Esophagus muscularis mucosa (tissue), 4 donors: ENCODE measurements around the gene SYNPO2L. TPM values are rescaled to one million over a fixed set of nuclear protein-coding genes. Genes with fewer than 3 reads are reported as not detected.

ENCODE experiments used
- DNase-seq: peaks from one replicate; pipeline ENCODE4 v3.0.0-alpha.2; 2017; ENCODE audit errors: extremely low spot score
- H3K27ac ChIP-seq, 4 donors: fragments of 200-600 bp; sonication (generic); replicated peaks in 1 of 4; 1 replicate in 3 of 4; 2 replicates in 1 of 4; pipeline ENCODE4 v1.5.1; 2016 to 2019; ENCODE audit warnings: mild to moderate bottlenecking in 1 of 4
- H3K27me3 ChIP-seq, 4 donors: fragments of 200-600 bp; sonication (generic); one replicate each; pipeline versions ENCODE4 v1.5.1 to v1.6.0; 2016 to 2019
- H3K36me3 ChIP-seq, 4 donors: fragments of 200-600 bp; sonication (generic); one replicate each; pipeline ENCODE4 v1.5.1; 2016 to 2019
- H3K4me1 ChIP-seq, 4 donors: fragments of 200-600 bp; sonication (generic); one replicate each; pipeline ENCODE4 v1.5.1; 2016 to 2019
- H3K4me3 ChIP-seq, 4 donors: fragments of 200-600 bp; sonication (generic); 1 replicate in 2 of 4; 2 replicates in 2 of 4; pipeline ENCODE4 v1.5.1; 2016 to 2019; ENCODE audit warnings: mild to moderate bottlenecking in 4 of 4, moderate library complexity in 1 of 4
- H3K9me3 ChIP-seq, 4 donors: fragments of 200-600 bp; sonication (generic); 1 replicate in 3 of 4; 2 replicates in 1 of 4; pipeline ENCODE4 v1.5.1; 2016 to 2019
- EP300 ChIP-seq: sonication (generic); formaldehyde crosslinking; IDR thresholded peaks from one replicate; pipeline ENCODE4 v1.6.1; 2017; ENCODE audit warnings: antibody characterized with exemption
- POLR2A ChIP-seq: fragments of 450-650 bp; IDR thresholded peaks from one replicate; pipeline ENCODE4 v1.6.1; 2017; ENCODE audit warnings: antibody characterized with exemption, moderate library complexity, mild to moderate bottlenecking, low read depth
- POLR2AphosphoS5 ChIP-seq, 2 donors: sonication (generic); formaldehyde crosslinking; IDR thresholded peaks; one replicate each; pipeline ENCODE4 v1.6.1; 2017; ENCODE audit warnings: antibody characterized with exemption in 2 of 2
- WGBS: methylation state at CpG from one replicate; pipeline ENCODE4 v1.1.5; 2018; 5-methylcytosine and 5-hydroxymethylcytosine counted together
- intact Hi-C: fragments of 100-400 bp; cut with DNase I; formaldehyde crosslinking; loops from one replicate; pipeline ENCODE4 v1.15.1; 2023
- total RNA-seq, 4 donors: library from RNA; depleted of rRNA; stranded (reverse); fragments of >200 nt; gene quantifications; one replicate each; pipeline versions ENCODE4 v1.1.0 to v1.2.1, GENCODE V29; 2016
- TF ChIP-seq, protein P1 (sequence below), 3 experiments: fragments of 200-600 bp in 2 of 3; fragments of 450-650 bp in 1 of 3; sonication (generic) in 2 of 3; IDR thresholded peaks; one replicate each; pipeline ENCODE4 v1.5.1; 2017 to 2019; ENCODE audit warnings: antibody characterized with exemption in 3 of 3, mild to moderate bottlenecking in 2 of 3, moderate library complexity in 1 of 3

The SYNPO2L gene
- total RNA-seq, 4 donors from 2014 or later: not detected

DNA sequence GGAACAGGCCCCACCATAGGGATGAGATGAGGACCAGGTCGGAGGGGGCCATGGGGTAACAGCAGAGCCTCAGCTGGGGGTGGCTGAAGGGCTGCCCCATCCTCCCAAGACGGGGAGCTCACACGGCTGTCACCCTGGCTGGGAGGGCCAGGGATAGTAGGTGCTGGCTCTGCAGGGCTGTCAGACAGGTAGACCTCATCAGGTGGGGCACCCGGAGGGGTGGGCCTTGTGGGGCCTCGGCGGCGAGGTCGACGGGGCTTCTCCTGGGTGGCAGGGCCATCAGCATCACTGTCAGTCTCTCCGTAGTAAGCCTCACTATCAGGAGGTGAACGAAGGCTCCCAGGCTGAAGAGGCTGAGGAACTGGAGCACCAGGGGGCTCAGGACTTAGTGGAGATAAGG lies 2.6 kb downstream of the SYNPO2L start:
- intact Hi-C loops: no loop called here
- no peak overlapping the region for H3K27ac ChIP-seq
- no peak for TF ChIP-seq POLR2AphosphoS5 (IDR thresholded peaks at IDR 0.05)
- TF ChIP-seq POLR2A: no peak
- TF ChIP-seq, protein P1, sequence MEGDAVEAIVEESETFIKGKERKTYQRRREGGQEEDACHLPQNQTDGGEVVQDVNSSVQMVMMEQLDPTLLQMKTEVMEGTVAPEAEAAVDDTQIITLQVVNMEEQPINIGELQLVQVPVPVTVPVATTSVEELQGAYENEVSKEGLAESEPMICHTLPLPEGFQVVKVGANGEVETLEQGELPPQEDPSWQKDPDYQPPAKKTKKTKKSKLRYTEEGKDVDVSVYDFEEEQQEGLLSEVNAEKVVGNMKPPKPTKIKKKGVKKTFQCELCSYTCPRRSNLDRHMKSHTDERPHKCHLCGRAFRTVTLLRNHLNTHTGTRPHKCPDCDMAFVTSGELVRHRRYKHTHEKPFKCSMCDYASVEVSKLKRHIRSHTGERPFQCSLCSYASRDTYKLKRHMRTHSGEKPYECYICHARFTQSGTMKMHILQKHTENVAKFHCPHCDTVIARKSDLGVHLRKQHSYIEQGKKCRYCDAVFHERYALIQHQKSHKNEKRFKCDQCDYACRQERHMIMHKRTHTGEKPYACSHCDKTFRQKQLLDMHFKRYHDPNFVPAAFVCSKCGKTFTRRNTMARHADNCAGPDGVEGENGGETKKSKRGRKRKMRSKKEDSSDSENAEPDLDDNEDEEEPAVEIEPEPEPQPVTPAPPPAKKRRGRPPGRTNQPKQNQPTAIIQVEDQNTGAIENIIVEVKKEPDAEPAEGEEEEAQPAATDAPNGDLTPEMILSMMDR (IDR thresholded peaks at IDR 0.05): no peak
- no peak for TF ChIP-seq EP300

DNA sequence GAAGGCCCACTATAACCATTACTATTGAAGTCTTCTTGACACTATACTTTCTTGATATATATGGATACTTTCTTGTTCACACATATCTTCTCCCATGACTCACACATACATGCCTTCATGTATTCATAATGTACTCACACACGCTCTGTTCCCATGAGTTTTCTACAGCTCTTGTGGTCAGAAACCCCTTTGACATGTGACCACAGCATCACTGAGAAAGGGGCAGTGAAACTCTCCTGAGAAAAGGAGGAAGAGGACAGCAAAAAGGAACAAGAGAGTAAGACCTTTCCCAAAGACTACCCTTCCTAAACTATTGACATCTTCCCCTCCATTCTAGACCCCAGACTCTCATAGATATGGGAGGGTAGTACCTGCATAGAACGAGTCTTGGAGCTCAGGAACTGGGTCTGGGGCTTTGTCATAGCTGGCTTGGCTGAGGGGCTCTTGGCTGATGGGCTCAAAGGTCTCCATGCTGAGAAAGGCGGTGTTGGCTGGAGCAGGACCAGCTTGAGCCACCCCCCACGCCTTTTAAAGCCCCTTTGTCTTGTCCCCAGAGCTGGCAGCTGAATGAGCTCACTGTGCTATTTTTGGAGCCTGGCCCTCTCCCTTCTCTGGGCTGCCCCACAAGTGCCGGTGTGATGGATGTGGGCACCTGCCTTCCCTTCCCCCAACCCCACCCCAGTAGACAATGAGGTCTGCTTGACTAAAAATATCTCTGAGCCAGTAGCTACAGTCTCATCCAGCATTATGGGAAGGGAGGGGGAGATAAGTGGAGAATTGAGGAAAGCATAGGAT lies 5.1 kb downstream of the SYNPO2L start:
- H3K9me3 ChIP-seq: no peaks in the 10 kb centered on the region
- intact Hi-C loops: no loop called here
- H3K27me3 ChIP-seq: no peaks in the 10 kb centered on the region
- H3K4me3 ChIP-seq: no peak overlapping the region
- H3K27ac ChIP-seq: no peak overlapping the region
- TF ChIP-seq EP300 (no peak), POLR2A (no peak), POLR2AphosphoS5 (IDR thresholded peaks at IDR 0.05) (no peak)
- TF ChIP-seq, protein P1 (IDR thresholded peaks at IDR 0.05): no peak
- DNase-seq: no peak
- H3K36me3 ChIP-seq: peaks cover 0 to 8% (median 0%) of the 10 kb centered on the region in 4 donors
- WGBS: 62% methylated on average over 5 of the region's 5 CpGs
- H3K4me1 ChIP-seq: peaks cover 21 to 42% (median 30%) of the 10 kb centered on the region in 4 donors

More for the DNA sequence above, 2.6 kb downstream of the SYNPO2L start:
- H3K36me3 ChIP-seq: peaks cover 0 to 8% (median 0%) of the 10 kb centered on the region in 4 donors
- 89% methylated on average over 3 of the region's 11 CpGs for WGBS
- no peak overlapping the region for H3K4me3 ChIP-seq
- peaks cover 12 to 34% (median 24%) of the 10 kb centered on the region in 4 donors for H3K4me1 ChIP-seq
- no peaks in the 10 kb centered on the region for H3K9me3 ChIP-seq
- DNase-seq: no peak
- H3K27me3 ChIP-seq: no peaks in the 10 kb centered on the region

DNA sequence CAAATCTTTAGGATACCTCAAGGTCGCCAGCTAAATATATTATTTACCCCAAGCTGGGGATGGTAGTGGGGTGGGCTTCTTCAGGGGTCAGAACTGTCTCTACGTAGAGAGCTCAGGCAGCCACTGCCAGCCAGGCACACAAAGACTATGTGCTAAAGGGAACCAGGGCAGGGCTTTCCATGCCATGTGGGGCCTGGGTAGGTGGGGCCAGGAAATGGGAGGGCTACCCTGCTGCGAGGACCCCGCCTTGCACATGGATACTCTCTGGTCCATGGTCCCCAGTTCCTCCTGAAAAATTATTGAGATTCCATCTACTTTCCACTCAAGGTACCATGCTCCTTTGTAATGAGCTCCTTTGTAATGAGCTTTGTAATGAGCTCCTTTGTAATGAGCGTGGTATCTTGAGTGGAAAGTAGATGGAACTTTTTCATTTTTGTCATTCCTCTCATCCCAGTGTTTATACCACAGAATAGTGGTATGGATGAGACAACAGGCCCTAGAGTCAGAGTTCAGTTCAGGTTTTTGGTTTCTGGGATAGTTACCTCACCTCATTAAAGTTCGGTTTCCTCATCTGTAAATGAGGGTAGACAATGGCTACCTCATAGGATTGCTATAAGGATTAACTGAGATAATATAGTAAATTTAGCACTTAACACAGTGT lies 5.8 kb downstream of the SYNPO2L start:
- H3K4me3 ChIP-seq: no peak overlapping the region
- WGBS: 93% methylated on average over 6 of the region's 6 CpGs

DNA sequence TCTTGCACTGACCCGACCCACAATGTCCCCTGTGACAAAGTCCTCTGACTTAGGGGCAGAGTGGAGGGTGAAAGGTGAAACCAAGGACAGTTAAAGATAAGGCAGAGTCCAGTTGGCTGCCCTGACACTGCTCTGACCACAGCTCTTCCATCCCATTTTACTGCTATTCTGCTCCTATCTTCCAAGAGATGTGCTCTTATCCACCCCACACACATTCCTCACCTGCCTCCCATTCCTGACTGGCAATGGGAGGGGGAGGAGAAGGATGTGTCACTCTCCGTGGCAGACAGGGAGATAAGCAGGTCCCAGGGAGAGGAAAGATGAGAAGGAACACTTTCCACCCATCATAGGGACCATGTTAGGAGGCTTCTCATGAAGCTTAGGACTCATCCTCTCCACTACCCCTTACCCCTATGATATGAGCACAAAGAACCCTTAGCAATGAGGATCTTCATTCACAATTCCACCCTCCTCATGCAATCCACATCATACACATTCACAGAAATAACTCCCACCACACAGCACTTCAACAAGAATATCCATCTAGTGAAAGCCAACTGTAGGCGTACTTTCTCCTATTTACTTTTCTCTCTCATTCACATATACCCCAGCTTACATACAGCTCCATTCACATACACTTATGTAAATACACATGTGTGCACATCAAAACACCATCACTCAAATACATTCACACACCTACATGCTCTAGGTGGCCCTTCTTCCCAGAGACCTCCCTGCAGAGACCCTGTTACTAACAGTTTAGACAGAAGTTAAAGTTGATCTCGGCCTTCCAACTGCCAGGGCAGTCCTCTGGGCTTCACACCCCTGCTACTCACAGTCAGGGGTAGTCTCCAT lies 6.6 kb downstream of the SYNPO2L start:
- Histone ChIP-seq H3K4me1 (peaks cover 21 to 36% (median 24%) of the 10 kb centered on the region in 4 donors), H3K27ac (no peak overlapping the region), H3K36me3 (peaks cover 0 to 8% (median 0%) of the 10 kb centered on the region in 4 donors), H3K27me3 (no peaks in the 10 kb centered on the region), H3K4me3 (no peak overlapping the region), H3K9me3 (no peaks in the 10 kb centered on the region)
- TF ChIP-seq, protein P1 (IDR thresholded peaks at IDR 0.05): no peak
- intact Hi-C loops: no loop called here
- WGBS: 65% methylated on average over 4 of the region's 4 CpGs
- DNase-seq: no peak

More for the DNA sequence above, 5.8 kb downstream of the SYNPO2L start:
- intact Hi-C loops: no loop called here
- Histone ChIP-seq H3K9me3 (no peaks in the 10 kb centered on the region), H3K27ac (no peak overlapping the region), H3K4me1 (peaks cover 21 to 34% (median 24%) of the 10 kb centered on the region in 4 donors), H3K27me3 (no peaks in the 10 kb centered on the region), H3K36me3 (peaks cover 0 to 8% (median 0%) of the 10 kb centered on the region in 4 donors)
- TF ChIP-seq POLR2A (no peak), EP300 (no peak), POLR2AphosphoS5 (IDR thresholded peaks at IDR 0.05) (no peak)
- TF ChIP-seq, protein P1 (IDR thresholded peaks at IDR 0.05): no peak
- no peak for DNase-seq
